NCI-H1417 treated with DMSO at 0.1 percent for 48 hours (cell line): ENCODE measurements around the gene LRRC32.
A peak's percentile ranks its signal among the peaks of the same experiment; 100 is the strongest.

ENCODE experiments used
- DNase-seq: peaks from one replicate; lab custom pipeline; 2025; lab: John Stamatoyannopoulos, UW

LRRC32 gene

DNA sequence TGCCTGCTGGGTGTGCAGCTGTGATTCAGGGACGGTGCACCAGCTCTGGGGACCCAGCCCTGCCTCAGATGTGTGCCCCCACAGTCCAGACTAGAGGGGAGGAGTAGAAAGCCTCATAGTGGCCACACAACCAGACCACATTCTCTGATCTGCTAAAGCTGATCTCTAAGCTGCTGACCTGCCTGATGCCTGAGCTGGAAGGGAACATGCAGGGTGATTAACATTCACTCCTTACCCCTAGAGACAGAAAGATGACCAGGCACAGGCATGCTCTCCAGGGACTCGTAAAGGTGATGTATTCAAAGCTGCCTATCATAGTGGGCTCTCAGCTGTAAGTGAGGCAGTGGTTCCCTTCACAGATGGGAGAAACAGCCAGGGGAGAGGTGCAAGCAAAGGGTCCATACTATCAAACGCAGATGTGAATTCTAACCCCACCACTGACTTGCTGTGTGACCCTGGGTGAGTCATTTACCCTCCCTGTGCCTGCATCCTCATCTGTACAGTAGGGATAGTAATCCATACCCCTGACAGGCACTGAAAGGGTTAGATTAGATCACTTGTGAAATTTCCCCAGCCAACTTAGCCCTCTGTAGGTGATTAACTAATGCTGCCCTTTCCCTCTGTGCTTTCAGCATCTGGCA lies 29.0 kb upstream of the LRRC32 start:
- DNase-seq = no peak

DNA sequence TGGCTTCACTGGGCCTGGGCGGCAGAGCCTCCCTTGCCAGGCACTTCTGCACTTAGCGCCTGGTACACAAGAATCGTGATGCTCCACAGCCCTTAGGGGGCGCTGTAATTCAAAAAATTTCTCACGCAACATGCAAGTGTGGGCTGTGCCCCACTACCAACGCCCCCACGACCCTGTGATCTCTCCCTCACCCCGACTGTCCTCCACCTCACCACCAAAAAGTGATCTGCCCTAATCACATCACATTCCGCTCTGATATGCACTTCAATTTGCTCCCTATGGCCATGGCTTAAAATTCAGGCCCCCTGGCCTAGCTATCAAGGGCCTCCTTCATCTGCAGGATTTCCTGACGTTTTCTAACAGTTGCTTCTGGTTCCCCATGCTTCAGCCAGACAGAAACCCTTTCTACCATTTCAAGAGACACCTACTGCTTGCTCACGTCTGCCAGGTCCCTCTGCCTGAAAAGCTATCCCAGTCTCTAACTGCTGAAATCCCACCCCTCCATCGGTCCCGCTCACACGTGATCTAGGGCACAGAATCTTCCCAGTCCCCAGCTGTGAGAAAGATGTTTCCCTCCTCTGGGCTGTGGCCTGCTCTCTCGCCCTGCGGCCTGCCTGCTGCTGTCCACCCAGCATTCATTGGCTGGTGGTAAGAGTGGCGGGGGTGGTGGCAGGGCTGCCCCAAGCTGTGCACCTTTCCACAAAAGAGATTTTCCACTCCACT lies 27.9 kb upstream of the LRRC32 start:
- no peak for DNase-seq

GRCh38 chr11:76696756-76697155 lies 26.2 kb upstream of the LRRC32 start:
- no peak for DNase-seq

- DNase-seq = no peak
Measured at GRCh38 chr11:76695771-76696170, 25.2 kb upstream of the LRRC32 start.

- no peak for DNase-seq
Measured at GRCh38 chr11:76695133-76695532, 24.6 kb upstream of the LRRC32 start.

DNA sequence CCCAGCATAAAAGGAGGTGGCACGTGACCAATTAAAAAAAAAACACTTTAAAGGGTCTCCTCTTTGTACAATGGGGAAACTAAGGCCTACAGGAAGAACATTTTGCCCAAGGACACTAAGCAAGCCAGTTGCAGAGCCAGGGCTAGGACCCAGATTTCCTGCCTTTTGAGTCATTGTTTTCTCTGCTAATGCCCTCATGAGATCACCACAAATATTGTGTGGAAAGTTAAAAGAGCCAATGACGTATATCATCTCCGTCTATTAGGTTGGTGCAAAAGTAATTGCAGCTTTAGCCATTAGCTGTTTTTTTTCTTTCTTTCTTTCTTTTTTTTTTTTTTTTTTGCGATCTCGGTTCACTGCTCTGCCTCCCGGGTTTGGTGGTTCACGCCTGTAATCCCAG lies 24.1 kb upstream of the LRRC32 start:
- DNase-seq = no peak

- no peak for DNase-seq
Measured at GRCh38 chr11:76693806-76694205, 23.3 kb upstream of the LRRC32 start.

DNA sequence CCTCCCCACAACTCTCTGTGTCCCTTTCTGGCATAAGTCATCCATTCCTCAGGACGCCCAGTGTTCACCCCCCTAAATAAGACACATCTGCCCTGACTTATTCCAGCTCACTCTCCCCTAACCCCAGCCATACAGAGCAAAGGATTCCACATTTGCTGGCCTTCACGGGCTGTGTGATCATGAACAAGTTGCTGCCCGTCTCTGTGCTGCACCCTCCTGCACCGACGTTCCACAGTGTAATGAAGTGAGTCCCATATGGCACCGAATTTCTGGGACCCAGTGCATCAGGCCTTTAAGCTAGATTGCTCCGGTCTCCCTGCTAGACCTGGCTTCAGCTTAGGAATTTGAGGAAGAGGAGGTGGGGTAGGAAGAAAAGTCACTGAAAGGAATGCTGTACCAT lies 22.4 kb upstream of the LRRC32 start:
- no peak for DNase-seq

DNA sequence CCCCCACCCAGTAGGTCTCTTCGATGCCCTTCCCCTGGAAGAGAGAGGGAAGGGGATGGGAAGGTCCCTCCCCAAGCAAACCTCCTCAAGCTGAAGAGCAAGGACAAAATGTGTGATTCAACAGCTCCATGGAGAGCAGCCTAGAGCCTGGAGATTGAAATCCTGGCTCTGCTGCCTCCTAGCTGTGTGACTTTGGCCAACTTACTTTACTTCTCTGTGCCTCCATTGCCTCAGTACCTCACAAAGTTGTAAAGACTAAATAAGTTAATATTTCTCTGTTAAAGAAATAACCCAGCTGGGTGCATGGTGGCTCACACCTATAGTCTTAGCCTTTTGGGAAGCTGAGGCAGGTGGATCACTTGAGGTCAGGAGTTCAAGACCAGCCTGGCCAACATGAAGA lies 21.1 kb upstream of the LRRC32 start:
- DNase-seq = no peak

DNA sequence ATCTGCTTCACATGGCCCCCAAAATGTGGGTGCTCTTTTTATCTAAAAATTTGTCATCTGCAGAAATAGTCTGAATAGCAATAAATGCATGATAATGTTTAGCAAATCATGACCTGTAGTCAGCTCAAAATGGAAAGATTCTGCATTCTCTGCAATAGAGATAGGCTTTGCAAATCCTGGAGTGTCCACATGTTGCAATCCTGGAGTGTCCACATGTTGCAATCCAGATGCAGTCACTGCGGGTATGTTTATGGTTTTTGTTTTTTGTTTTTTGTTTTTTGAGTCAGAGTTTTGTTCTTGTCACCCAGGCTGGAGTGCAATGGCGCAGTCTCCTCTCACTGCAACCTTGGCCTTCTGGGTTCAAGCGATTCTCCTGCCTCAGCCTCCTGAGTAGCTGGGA lies 20.2 kb upstream of the LRRC32 start:
- DNase-seq = no peak

GRCh38 chr11:76689313-76690260 lies 19.0 kb upstream of the LRRC32 start:
- DNase-seq = no peak

- no peak for DNase-seq
Measured at GRCh38 chr11:76688146-76688545, 17.6 kb upstream of the LRRC32 start.

DNA sequence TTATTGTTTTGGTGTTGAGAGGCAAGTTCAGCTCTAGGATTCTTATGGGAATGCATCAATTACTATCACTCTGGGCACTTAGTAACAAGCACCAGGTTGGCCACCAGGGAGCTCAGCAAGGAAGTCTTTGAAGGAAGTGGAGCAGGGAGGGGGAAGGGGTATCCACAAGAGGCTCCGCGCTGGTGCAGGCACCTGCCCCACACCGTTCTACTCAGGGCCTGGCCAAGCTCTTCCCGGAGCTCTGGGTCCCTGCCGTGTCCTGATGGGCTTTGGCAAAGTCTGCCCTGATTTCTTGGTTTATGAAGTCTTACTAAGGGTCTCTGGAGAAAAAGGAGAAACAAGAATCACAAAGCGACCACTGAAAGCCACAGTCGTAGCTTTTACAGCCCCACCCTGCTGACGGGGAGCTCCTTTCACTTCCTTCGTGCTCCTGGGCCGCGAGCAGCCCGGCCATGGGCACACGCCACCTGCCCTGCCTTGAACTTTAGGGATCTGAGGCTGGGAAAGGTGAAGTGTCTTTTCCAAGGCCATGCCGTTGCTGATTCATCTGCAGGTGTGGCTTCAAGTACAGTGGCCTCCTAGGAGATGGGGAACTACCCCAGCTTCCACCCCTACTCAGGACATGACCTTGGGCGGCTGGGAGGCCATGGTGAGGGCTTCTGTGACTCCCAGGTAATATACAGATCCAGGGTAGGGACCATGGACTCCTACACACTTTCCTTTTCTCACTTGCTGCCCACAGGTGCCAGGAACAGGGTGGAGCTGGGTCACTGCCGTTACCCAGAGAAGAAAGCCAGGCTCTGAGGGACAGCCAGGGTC lies 15.9 kb upstream of the LRRC32 start:
- no peak for DNase-seq

GRCh38 chr11:76685831-76686230 lies 15.3 kb upstream of the LRRC32 start:
- DNase-seq = no peak

GRCh38 chr11:76685237-76685636 lies 14.7 kb upstream of the LRRC32 start:
- DNase-seq = no peak

DNA sequence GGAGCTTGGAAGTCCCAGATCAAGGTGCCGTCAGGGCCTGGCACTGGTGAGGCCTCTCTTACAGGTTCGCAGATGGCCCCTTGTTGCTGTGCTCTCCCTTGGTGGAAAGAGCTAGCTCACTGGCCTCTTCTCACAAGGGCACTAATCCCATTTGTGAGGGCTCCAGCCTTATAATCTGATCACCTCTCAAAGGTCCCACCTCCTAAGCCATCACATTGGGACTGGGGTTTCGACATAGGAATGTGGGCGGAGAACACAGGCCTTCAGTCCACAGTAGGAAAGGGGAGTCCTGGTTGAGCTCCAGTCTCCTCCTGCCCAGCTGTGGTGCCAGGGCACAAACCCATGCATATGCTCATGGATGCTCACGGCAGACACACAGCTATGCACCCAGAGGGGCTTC lies 14.0 kb upstream of the LRRC32 start:
- DNase-seq = no peak

DNA sequence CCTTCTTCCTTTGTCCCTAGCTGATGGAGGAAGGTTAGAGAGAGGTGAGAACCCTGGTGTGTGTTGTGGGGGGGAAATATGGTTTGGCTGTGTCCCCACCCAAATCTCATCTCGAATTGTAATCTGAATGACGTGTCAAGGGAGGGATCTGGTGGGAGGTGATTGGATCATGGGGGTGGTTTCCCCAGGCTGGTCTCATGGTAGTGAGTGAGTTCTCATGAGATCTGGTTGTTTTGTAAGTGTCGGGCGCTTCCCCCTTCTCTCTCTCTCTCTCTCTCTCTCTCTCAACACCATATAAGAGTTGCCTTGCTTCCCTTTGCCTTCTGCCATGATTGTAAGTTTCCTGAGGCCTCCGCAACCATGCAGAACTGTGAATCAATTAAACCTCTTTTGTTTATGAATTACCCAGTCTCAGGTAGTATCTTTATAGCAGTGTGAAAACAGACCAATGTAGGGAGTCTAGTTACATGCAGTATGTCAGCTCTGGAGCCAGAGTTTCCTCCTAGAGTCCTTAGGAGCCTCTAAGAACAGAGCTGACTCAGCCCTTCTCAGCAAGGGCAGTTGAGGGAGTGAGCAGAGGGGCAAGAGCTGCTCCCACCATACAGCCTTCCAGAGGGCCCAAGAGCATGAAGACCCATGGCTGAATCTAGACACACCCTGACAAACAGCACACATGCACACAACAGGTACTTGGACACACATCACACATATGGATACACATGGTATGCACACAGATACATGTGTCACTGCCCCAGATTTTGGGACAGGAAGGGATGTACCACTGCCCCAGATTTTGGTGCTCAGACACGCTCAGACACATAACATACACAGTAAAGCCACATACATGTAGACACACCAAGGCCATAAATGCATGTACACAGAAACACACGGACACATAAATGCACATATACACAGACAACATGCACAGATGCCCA lies 12.9 kb upstream of the LRRC32 start:
- no peak for DNase-seq

DNA sequence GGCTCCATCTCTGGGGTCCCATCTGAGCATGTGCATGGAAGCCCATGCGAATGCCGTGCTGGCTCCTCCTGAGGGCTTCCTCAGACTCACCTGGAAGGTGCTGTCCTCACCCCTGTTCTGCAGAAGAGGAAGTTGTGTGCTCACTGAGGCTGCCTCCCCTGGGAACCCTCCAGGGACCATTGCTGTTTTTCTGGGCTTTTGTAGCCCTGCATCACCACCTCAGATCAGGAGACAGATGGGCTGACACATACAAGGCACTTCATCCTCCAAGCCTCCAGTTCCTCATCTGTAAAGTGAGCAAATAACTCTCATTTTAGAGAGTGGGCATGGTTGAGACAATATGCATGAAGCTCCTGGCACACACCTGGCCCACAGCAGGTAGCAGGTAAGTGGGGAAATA lies 12.1 kb upstream of the LRRC32 start:
- no peak for DNase-seq

- DNase-seq = no peak
Measured at GRCh38 chr11:76682106-76682505, 11.6 kb upstream of the LRRC32 start.

DNA sequence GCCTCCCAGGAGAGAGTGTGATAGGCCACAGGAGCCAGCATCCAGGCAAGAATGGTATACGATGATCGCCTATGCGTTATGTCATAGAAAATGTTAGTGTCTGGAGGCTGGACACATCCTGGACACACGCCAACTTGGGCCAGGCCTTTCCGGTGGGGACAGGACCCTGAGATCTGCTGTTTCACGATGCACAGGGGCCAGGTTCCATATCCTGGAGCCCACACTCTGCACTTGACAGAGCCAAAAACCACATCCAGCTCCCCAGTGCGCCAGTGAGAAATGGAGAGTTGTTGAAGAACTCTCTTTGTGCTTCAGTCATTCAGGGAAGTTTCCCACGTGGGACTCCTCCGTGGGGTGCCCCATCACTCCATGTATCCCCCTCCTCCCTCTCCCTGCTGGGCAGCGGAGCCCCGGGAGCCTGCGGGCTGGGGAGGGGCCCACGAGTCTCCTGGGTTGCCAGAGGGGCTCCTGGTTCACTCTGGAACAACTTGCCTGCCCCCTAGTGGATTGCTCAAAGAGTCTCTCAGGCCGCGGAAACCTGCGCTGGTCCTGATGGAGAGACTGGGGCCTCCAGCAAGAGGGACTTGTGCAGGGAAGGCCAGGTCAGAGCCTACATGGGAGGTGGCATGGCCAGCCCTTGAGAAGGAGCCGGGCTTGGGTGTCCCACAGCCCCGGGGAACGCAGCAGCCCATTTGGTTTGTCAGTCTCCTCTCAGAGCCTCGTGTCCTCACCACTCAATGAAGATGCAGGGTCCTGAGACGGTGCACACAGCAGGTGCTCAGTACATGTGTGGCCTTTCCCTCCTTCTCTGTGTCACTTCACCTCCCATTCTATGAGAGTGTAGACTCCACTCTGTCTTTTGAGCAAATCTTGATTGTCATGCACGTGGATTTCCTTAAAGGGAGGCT lies 10.2 kb upstream of the LRRC32 start:
- peak; percentile 8 for DNase-seq
